ENCODE measurements around the gene SRCIN1.
A peak's percentile ranks its signal among the peaks of the same experiment; 100 is the strongest.
"Not testable (repeated sequence)": the region's sequence is repeated elsewhere in the genome, so short reads cannot be mapped to it uniquely, and the experiment has no call there.

Gene SRCIN1

DNA sequence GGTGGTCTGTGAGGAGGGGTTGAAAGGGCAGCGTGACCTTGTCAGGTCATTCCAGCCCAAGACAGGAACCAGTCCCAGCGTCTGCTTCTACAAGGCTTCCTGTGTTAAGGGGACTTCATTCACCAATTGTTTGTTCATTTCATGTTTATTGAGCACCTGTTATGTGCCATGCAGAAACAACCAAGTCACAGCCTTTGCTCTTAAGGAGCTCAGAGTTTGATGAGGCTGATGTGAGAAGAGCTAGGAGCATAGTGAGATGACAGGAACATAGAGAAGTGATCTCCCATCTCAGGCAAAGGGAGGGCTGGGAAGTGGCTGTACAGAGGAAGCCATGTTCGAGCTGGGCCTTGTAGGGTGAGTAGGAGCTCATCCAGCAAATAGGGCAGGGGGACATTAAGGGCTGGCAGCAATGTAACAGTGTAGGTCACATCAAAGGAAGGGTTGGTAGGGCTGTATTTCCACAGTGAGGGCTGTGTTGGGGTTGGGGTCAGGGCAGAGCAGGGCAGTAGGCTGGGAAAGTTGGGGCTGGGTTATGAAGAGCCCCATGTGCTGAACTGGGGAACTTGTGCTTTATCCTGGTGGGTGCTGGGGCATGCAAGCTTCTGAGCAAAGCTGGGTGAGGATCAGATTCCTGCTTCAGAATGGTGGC, 97.7 kb downstream of the SRCIN1 start:
- DNase-seq: no peak

DNA sequence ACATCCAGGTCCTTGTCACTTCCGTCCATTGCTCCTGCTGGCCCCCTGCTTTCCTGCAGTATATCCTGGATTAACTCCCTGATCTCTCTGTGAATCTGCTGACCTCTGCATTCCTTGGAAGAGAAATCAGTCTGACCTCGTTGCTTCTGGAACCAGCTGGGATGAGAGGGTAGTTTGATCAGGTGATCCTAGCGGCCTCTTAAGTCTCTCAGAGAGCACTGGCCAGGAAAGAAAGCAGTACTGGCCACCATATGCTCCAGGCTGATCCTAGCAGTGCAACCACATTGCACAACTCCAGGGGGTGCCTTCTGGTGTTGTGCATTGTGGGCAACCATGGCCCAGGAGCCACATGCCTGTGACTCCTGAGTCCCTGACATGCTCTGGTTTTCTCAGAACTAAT, 98.3 kb downstream of the SRCIN1 start:
- DNase-seq: no peak

DNA sequence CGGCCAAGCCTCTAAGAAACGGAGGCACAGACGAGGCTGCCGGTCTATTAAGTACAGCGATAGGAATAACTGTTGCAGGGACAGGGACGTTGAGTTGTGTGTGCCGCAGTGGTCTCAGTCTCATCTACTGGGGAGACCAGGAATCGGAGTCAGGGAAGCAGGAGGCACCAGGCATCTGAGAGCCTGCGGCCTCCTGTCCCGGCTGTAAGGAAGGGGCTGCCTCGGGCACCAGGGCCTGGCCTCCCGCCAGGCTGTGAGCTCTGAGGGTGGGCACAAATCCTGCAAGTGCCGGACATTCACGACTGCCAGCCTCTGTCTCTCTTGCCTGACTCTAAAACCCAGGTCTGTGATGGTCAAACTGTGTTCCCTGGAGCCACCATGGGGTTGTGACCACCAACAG, 101.5 kb downstream of the SRCIN1 start:
- DNase-seq: no peak

DNA sequence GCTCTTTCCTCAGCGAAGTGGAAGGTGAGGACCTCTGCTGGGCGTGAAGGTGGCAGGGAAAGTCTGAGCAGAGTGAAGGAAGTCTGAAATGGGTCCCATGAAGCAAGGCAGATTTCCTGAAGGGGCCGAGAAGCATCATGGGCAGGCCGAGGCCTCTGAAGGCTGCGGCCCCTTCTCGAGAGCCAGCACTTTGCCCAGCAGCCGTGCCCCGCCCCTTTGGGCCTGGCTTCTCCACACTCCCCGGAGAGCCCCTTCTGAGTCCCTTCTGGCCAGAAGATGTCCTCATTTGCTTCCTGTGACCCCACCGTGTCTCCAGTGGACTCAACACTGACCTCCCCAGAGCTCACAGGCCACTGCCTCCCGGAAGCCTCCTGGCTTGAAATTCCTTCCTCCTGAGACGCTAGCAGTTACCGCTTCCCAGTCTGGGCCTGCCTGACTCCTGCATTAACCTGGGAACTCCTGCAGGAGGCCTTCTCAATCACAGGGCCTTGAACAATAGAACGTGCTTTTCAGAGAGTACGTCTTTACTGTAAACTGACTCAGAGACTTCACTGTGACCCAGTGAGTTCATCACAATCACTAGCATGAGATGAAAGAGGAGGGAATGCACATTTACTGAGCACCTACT, 102.4 kb downstream of the SRCIN1 start:
- DNase-seq: not testable (repeated sequence)

DNA sequence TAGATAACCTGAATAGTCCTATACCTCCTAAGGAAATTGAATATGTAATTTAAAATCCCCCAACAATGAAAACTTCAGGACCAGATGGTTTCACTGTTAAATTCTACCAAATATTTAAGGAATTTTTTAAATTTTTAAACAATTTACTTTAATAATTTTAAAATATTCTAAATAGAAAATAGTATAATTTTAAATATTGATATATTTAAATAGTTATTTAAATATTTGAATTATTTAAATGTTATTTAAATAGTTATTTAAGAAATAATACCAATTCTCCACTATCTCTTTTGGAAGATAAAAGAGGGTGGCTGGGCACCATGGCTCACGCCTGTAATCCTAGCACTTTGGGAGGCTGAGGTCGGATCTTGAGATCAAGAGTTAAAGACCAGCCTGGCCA, 104.0 kb downstream of the SRCIN1 start:
- not testable (repeated sequence) for DNase-seq

DNA sequence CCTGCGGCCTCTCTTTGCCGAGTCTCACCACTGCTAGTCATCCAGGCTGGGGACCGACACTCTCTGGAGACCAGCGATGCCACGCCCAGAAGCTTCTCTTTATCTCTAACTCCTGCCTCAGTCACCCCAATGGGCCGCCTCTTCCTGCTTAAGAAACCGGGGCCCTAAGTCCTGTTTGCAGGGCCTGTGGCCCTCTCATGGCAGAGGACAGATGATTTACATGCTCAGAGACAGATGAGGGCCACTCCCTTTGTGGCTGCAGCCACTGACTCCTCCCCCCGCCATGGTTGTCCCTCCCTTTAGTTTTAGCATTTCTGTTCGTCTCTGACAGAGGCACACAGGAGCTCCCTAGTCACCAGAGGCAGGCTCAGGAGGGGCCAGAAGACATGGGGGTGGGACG, 106.5 kb downstream of the SRCIN1 start:
- DNase-seq: not testable (repeated sequence)

DNA sequence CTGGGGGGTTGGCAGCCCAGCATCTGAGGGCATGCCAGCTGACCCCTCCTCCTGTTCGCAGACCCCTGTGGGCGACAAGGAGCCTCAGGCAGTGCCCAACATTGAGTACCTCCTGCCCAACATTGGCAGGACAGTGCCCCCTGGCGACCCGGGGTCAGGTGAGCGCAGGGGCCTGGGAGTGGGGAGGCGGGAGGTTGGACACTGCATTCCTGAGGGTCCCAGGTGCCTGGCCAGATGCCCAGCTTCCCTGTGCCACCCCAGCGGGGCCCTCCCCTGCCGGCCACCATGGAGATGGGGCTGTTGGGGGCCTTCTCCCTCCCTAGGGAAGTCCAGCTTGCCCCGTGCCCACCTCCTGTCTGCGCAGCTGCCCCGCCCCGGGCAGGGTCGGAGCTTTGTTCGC, 107.4 kb downstream of the SRCIN1 start:
- no peak for DNase-seq

DNA sequence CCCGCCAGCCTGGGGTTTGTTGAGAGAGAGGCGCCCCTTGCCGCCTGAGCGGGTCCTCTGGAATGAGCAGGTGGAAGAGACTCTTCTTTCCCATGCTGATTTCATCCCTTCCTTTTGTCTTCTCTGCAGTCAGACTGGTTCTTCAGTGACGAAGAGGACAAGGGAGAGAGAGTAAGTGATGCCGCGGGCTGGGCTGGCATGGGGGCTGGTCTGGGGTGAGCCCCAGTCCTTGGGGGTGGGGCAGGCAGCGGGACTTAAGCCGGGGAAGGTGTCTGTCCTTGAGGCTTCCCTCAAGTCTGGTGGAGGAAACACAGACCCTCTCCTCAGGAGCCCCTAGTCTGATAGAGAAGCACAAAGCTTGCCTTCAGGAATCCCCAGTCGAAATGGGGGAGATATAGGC, 108.1 kb downstream of the SRCIN1 start:
- not testable (repeated sequence) for DNase-seq

DNA sequence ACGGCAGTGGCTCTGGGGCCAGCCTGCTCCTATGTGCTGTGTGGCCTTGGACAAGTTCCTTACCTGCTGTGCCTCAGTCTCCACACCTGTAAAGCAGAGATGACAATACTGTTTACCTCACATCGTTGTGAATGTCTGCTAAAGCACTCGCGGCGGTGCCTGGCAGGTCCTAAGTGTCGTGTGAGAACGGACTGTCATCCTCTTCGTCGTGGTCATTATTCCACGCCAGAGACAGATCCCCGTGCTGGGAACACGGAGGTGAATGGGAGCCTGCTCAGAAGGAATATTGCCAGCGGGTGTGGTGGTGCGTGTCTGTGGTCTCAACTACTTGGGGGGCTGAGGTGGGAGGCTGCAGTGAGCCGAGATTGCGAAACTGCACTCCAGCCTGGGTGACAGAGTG, 111.6 kb downstream of the SRCIN1 start:
- DNase-seq: not testable (repeated sequence)

DNA sequence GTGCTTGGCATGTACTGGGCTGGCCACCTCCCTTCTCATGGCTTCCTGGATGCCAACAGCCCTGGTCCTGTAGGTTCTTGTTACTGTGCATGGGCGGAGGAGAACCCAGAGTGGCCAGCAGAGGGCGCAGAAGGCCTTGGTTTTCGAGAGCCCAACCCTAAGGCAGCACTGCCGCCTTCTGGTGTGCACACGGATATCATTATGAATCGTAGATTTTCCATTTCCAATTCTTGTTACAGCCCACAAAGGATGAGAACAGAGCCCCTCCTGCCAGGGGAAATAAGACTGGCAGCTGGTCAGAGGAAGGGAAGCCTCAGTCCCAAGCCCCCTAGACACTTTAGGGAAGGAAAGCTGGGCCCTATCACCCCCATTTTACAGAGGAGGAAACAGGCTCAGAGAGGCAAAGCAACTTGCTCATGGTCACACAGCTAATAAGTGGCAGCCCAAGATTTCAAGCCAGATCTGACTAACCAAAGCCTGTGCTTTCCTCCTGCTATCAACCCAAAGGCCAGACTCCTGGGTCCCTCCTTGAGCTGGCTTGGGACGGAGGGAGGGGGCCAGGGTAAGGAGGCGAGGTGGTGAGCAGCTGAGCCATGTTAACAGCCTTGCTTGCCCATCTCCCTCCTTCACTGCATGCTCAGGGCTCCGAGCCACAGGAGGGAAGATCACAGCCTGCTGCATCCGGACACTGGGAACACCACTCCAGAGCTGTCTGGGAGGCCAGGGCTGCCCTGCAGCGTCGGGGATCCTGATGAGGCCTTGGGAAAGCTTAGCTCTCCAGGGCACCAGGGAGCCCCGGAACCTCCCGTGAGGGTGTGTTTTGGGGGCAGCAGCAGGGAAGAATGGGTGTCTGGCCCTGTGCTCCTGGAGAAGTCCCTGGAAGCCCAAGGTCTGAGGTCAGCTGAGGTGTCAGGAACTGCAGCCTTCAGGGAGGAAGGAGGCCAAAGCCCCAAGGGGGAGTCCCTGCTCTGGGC, 113.4 kb downstream of the SRCIN1 start:
- peak; percentile 26 for DNase-seq

DNA sequence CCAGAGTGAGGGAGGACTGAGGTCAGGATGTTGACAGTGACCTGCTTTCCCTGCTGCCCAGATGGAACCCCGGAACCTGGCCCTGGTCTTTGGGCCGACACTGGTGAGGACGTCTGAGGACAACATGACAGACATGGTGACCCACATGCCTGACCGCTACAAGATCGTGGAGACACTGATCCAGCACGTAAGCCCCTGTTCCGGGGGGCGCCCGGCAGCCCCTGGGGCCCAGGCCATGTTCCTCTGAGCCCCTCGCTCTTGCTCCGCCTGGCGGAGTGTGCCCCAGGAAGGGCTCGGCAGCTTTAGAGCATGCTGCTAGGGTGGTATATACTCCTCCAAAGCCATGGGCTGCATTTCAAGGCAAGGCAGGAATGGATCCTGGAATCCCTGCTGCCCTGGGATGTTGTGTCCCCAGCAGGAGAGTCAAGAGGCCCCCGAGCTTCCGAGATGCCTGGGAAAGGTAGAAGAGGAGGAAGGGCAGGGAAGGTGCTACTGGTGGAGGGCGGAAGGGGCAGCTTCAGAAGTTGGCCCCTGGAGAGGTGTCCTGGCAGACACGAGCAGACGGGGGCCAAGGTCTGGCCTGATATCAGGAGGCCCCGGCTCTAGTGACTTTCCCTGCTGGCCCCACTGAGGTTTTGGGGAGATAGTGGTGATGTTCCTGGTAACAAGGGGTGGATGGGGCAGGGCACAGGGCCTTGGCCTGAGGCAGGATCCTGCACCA, 114.2 kb downstream of the SRCIN1 start:
- not testable (repeated sequence) for DNase-seq

DNA sequence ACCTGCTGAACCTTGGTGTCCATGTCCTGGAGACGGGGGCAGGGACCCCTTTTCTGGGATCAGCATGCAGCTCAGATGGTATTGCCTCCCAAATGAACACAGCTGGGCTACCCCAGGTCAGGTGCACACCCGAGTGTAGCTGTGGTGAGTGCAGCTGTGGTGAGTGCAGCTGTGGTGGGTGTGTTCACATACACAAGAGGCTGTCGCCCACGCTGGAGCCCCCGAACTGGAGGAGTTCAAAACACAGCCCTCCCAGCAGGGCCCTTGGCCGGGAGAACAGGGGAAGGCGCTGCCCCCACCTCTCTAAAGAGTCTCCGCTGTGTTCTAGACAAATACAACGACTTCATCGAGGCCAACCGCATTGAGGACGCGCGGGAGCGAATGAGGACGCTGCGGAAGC, 116.0 kb downstream of the SRCIN1 start:
- DNase-seq: not testable (repeated sequence)

DNA sequence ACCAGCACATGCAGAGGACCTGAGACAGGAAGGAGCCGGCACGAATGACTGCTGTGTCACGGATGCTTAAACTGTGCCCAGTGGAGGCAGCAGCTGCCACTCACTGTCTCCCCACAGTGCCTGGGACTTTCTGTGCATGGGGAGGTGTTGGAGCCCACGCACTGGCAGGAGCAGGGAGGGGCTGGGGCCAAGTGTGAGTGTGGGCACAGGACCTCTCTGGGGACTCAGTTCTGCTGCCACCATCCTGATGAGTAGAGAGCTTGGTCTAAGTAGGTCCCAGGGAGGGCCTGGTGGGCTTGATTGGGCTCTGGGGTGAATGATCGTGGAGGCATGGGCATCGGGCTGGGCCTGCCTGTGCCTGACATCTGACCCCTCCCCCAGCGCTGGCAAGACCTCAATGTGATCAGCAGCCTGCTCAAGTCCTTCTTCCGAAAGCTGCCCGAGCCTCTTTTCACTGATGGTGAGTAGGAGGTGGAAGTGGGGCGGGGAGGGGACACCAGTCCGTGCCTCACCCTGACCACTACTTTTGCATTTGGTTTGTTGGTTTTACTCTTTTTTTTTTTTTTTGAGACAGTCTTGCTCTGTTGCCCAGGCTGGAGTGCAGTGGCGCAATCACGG, 120.0 kb downstream of the SRCIN1 start:
- not testable (repeated sequence) for DNase-seq

DNA sequence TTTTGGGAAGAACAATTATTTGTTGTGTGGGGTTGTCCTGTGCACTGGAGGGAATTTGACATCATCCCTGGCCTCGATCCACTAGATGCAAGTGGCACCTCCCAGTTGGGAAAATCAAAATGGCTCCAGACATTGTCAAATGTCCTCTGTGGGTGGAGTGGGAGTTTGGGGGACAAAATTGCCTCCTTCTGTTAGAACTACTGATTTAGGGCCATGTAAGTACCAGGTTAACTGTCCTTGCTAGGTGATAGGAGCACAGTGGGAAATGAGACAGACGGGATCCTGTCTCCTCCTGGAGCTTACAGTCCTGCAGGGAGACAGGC, 120.6 kb downstream of the SRCIN1 start:
- no peak for DNase-seq

DNA sequence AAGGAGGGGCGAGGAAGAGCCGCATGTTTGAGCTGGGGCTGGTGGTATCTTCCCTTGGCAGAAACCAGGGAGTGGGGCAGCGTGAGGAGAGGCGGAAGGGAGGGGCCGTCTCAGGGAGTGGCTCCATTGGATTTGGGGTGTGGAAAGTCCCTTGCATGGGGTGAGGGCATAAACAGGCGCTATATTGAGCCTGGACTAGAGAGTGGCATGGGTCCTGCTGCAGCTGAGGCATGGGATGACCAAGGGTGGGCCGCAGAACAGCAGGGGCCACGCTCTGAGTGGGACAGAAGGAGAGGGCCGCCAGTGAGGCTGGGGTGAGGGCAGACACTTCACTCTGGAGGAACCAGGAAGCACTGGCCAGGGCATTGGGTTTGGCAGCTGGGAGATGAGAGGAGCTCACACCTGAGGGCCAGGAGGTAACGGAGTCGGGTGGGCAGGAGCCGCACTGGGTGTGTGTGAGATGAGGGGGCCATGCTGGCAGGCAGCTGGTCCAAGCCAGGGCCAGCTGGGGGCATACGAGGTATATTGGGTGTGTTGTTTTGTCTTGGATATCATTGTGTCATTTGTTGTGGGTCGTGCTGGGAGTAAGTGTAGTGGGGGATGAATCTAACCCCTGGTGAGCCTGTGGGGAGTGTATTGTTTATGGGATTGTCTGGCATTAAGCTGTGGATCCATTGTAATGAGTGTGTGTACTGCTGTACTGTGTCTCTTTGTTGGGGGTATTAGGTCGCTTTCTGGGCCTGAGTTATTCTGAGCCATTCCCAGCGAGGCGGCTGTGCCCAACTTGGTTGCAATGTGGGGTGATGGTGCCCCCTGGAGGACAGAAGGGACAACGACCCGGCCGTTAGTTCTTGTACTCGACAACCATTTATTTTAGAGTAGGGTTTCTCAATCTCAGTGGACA, 121.3 kb downstream of the SRCIN1 start:
- peak; percentile 2 for DNase-seq

DNA sequence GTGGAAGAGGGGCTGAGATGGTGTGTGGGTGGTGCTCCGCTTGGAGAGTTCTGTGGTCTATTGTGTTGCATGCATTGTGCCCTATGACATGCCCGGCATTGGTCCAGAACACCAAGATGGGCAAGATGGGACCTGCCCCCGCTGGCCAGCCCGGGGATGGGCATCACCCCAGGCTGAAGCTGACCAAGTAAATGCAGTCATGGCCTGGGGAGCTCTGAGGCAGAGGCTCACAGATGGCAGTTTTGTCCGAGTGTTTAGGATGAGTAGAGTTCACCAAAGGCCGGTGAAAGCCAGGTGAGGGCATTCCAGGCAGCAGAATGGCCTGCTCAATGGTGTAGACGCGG, 123.1 kb downstream of the SRCIN1 start:
- DNase-seq: not testable (repeated sequence)

DNA sequence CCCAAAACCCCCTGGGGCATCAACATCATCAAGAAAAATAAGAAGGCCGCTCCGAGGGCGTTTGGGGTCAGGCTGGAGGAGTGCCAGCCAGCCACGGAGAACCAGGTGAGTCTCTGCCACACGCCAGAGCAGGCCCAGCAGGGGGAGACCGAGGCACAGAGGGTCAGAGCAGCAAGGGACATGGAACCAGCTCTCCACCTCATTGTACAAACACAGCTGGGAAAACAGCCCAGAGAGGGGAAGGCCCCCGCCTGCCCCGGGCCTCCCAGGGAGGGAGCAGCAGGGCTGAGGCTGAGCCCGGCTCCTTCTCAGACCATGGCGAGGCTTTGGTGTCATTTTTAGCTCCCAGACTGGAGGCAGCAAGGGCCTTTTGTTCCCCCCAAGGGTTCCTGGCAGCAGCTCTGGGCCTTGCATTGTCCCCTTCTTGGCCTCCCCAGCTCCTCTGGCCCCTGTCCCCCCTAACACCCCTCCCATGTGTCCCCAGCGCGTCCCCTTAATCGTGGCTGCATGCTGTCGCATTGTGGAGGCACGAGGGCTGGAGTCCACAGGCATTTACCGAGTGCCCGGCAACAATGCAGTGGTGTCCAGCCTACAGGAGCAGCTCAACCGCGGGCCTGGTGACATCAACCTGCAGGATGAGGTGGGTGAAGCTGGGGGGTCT, 123.6 kb downstream of the SRCIN1 start:
- not testable (repeated sequence) for DNase-seq

Measured in GF-D8 (cell line).